ENCODE results near the gene AJAP1.

The AJAP1 gene

GRCh38 chr1:4769516-4770280 is 115.3 kb downstream of the AJAP1 start:
- no peak for DNase-seq (ENCODE audit: low read depth in 2 of 2)

- DNase-seq (ENCODE audit: low read depth in 2 of 2) = no peak
These were observed 116.3 kb downstream of the AJAP1 start for GRCh38 chr1:4770713-4771112.

- no peak for DNase-seq (ENCODE audit: low read depth in 2 of 2)
These were observed 116.9 kb downstream of the AJAP1 start for GRCh38 chr1:4771267-4771666.

GRCh38 chr1:4771721-4772120 is 117.3 kb downstream of the AJAP1 start:
- DNase-seq (ENCODE audit: low read depth in 2 of 2) = no peak

GRCh38 chr1:4772294-4773010 is 118.0 kb downstream of the AJAP1 start:
- no peak for DNase-seq (ENCODE audit: low read depth in 2 of 2)

GRCh38 chr1:4773226-4773625 is 118.8 kb downstream of the AJAP1 start:
- no peak for DNase-seq (ENCODE audit: low read depth in 2 of 2)

DNA sequence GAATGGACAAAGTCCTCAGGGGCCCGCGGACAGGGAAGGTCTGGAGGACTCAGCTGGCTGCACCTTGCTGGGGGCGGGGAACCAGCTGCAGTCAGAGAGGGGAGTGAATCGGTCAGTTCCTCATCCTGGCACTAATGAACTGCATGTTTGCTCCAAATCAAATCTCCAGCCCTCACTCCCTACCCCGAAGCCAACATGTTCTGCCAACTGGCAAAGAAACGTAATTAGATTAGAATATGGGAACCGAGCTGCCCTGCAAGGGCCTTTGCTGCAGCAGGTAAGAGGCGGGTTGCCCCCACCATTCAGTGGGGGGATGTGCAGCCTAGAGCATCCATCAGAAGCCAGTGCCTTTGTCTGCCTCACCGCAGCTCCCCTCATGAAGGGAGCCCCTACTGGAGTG is 121.1 kb downstream of the AJAP1 start:
- DNase-seq (ENCODE audit: low read depth in 2 of 2) = no peak

DNA sequence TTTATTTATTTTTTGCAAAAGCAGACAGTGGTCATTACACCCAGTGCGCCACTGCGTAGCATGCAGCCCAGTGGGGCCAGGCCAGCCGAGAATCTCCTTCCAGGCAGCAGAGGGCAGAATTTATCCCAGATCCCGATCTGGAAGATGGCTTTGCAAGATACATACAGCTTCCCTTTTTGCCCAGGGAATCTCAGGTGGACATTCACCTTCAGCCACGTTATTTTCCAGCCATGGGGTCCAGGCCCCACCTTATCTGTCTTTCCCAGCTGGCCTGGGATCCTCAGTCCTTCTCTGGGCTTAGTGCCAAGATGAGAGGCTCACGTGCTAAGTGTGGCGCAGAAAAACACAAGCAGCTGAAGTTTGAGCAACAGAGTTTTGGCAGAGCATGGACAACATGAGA is 123.6 kb downstream of the AJAP1 start:
- no peak for DNase-seq (ENCODE audit: low read depth in 2 of 2)

DNA sequence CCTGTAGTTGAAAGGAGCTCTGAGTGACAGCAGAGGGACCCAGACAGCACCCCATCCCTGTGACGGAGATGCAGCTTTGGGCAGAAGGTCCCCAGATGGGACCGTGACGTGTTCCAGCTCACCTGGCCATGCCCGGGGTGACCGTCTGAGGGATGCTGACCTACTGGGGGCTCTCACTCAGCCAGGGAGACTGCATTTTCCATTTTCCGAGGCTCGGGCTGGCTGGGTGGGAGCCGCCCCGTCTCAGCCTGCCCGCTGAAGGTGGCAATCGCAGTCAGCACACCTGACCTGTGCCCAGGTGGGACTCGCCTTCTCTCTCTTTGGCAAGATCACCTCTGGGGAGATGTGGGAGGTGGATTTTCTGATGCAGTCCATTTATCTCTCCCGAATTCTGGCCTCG is 127.2 kb downstream of the AJAP1 start:
- DNase-seq (ENCODE audit: low read depth in 2 of 2) = no peak

DNA sequence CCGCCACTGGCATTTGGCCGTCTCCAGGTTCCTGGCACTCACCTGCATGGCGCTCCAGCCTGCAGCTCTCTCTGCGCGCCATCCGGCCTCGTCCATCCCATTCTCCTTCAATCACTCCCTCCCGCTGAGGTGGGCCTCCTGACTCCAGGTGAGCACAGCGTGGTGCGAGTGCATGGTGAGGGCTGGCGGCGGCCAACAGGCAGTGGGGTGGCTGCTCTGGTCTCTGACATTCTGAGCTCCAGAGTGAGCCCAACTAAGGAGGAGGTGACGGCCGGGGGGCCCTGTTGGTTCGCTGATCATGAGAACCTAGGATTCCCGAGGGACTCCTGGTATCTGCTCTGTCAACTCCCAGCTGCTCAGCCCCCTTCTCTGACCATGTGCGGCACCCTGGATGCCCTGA is 130.4 kb downstream of the AJAP1 start:
- no peak for DNase-seq (ENCODE audit: low read depth in 2 of 2)

DNA sequence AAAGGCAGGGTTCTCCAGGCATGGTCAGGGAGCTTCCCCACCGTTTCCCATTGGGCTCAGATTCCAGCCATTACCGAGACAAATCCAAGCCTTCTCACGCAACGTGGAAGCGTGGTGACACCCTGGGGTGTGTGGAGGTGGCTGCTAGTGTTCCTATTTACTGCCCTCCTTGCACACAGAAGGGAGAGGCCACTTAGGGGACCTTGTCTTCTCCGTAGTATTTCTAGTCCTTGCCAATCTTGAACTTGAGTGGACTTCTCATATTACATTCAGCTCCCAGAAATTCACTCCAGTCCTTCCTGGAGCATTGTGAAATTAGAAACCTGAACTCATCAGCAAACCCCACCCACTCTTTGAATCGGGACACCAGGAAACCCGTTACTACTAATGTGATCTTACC is 131.6 kb downstream of the AJAP1 start:
- no peak for DNase-seq (ENCODE audit: low read depth in 2 of 2)

- DNase-seq (ENCODE audit: low read depth in 2 of 2) = no peak
These were observed 133.1 kb downstream of the AJAP1 start for GRCh38 chr1:4787551-4787950.

DNA sequence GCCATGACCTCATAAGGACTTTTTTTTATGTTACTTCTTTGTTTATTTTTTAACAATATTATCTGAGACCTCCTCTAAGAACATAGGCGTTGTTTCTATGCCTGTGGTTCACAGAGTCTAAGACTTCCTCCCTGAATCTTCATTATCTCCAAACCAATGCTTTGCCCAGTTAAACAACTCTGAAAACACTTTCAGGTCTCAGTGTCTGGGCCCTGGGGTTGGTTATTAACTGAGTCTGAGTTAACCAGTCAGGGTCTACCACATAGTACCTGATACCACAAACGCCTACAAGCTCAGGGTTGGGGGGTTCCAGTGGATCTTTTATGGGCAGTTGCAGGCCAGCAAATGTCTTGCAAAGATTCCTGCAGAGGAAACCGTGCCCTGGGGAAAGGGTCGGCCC is 138.2 kb downstream of the AJAP1 start:
- DNase-seq (ENCODE audit: low read depth in 2 of 2) = no peak

GRCh38 chr1:4794020-4794780 is 139.8 kb downstream of the AJAP1 start:
- no peak for DNase-seq (ENCODE audit: low read depth in 2 of 2)

DNA sequence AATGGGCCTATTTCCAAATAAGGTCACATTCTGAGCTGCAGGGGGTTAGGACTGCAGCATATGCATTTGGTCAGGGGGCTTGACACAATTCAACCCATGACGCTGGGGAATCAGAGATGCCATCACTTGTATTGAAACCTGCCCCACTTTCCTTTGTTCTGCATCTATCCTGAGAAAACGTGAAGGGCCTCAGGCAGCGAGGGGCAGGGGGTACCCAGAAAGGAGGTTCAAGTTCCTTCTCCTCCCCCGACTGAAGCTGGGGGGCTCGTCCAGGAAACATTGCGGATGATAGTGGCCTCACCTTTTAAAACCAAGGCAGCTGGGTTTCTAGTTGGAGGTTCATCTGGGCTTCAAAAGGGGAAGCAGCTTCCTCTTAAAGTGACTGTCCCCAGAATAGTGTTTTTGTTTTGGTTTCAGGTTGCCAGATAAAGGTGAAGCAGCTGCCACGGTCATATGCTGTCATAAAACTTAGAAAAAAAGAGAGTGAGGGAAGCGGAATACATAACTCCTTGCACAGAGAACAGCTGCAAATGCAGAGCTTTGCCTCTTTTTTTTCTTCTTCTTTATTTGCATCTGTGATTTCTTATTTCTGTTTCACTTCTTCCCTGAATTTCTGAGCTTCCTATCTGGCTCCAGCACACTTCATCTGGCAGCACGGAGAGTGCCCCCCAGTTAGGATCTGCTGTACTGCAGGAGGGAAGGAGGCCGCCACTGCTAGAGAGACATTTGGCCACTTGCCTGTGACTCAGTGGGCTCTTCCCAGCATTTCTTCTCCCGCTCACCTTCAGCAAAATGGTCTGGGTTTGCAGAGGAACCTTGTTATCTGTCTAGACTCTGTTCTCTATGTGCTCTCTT is 142.0 kb downstream of the AJAP1 start:
- no peak for DNase-seq (ENCODE audit: low read depth in 2 of 2)

DNA sequence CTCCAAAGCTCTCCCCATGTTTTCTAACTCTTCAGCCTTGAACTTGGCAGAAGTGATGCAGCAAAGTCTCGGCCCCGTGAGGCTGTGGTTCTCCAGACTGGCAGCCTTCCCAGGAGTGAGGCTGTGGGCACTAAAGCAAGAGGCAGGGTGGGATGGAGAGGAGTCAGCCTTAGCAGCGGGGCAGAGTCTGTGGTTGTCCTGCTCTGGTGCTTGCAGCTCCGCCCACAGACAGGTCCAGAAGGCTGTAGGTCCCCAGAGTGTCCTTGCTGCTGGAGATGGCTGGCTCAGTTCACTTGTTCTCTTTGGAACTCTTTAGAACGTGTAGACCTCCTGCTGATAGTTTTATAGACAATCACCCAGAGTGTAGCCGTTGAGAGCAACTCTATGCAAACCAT is 142.6 kb downstream of the AJAP1 start:
- DNase-seq (ENCODE audit: low read depth in 2 of 2) = no peak

DNA sequence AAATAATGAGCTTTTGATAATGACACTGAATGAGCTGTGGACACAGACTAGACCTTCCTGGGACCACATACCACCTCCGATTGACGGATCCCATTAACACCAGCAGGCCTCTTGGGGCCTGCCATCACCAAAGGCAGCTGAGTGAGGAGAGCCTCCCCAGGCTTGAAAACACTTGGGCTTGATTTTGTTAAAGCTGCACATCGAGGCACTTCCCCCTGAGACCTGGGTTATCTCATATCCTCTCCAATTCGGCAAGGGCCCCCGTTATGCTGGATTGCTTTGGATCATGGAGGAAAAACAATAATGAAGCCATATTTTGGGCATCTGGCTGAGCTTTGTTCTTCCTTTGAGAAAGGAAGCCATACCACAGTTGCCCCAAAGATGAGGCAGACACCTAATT is 143.0 kb downstream of the AJAP1 start:
- DNase-seq (ENCODE audit: low read depth in 2 of 2) = no peak

DNA sequence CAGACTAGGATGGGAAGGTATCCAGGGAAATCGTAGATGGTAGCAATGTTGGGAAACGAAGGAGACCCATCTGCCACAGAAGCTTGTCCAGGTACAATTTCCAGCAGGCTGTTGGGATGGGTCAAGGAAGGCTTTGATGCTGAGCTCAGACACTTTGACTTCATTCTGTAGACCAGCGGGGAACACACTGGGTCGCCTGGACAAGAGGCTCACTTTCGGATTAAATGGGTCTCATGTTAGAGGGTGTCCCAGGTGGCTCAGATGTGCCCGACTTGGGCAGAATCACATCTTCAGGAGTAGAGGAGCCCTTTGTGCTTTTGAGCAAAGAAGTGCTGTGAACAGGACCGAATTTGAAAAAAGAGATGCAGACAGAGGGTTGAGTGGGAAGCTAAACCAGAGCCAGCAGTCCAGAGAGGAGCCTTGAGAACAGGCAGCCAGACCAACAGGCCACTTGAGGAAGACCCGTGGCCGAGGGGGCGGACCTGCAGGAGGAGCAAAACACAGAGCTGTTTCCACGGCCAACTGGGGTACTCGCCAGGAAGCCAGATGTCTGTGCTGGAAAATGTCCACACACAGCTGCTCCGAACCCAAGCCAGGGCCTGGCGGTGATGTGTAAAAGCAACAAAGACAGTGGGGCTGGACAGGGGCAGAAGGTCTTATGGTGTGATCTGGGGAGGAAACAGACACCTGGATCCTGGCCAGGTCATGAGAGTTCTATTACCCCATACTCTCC is 146.9 kb downstream of the AJAP1 start:
- DNase-seq (ENCODE audit: low read depth in 2 of 2) = no peak

- no peak for DNase-seq (ENCODE audit: low read depth in 2 of 2)
These were observed 147.6 kb downstream of the AJAP1 start for GRCh38 chr1:4802024-4802423.

- DNase-seq (ENCODE audit: low read depth in 2 of 2) = no peak
These were observed 148.9 kb downstream of the AJAP1 start for GRCh38 chr1:4803335-4803734.

DNA sequence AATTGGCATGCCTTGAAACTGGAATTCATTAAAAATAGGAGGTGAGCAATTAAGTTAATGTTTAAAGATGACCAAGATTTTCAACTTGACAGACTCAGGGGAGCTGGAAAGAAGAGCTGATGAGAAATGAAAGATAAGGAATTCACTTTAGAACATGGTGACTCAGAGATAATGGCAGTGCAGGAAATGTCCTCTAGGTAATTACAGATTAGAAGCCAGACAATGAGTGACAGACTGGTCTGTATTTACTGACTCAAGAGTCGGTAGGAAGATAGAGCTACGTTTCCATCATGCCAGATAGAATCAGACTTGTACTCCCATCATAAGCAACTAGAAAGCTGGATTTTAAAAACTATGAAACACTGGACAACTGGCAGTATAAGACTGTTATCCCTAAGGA is 151.6 kb downstream of the AJAP1 start:
- DNase-seq (ENCODE audit: low read depth in 2 of 2) = no peak
